Measurements from ENCODE around the gene SMPX. TPM values are rescaled to one million over a fixed set of nuclear protein-coding genes. Genes with fewer than 3 reads are reported as not detected.

SMPX gene
- total RNA-seq, 5 donors from 2014 or later (not counting 1 experiment from before 2014, with no cell fraction given), result not detected

GRCh38 chrX:21699136-21699535 is 58.8 kb downstream of the SMPX start:
- H3K4me1 ChIP-seq (ENCODE audit: control insufficient read depth in 1 of 2, extremely low read depth in 1 of 2, insufficient read depth in 2 of 2, low read length in 2 of 2), result no peaks in the 10 kb centered on the region
- H3K27ac ChIP-seq (ENCODE audit: low read length), result no peak overlapping the region
- H3K4me1 Mint-ChIP-seq, result no peaks in the 10 kb centered on the region
- no peak overlapping the region for H3K27ac Mint-ChIP-seq
- H3K27me3 ChIP-seq (replicated peaks in 1 of 2; ENCODE audit: control insufficient read depth in 2 of 2, extremely low read depth in 1 of 2, insufficient read depth in 2 of 2, low read length in 1 of 2), result no peaks in the 10 kb centered on the region
- no peak overlapping the region for H3K4me3 ChIP-seq (ENCODE audit: control insufficient read depth in 1 of 2, extremely low read depth in 1 of 2, low read length in 1 of 2)
- peaks cover 0 to 8% of the 10 kb centered on the region in 2 donors for H3K27me3 Mint-ChIP-seq
- POLR2A ChIA-PET, result no interaction called here
- CTCF ChIA-PET, result no interaction called here
- ATAC-seq (replicated peaks in 1 of 4), result no peak
- H3K9me3 Mint-ChIP-seq, result peaks cover 0 to 4% (median 0%) of the 10 kb centered on the region in 3 donors
- no peak overlapping the region for H3K4me3 Mint-ChIP-seq
- no peaks in the 10 kb centered on the region for H3K36me3 Mint-ChIP-seq
- no peak for DNase-seq
- no peaks in the 10 kb centered on the region for H3K9me3 ChIP-seq
- H3K36me3 ChIP-seq (ENCODE audit: control insufficient read depth in 2 of 2, extremely low read depth in 1 of 2, insufficient read depth in 1 of 2, low read length in 1 of 2), result no peaks in the 10 kb centered on the region
- no CpG with 5 or more reads among the region's 3 CpGs for WGBS (ENCODE audit: insufficient coverage)

- Histone ChIP-seq H3K4me1 (ENCODE audit: control insufficient read depth in 1 of 2, extremely low read depth in 1 of 2, insufficient read depth in 2 of 2, low read length in 2 of 2) (no peaks in the 10 kb centered on the region), H3K9me3 (no peaks in the 10 kb centered on the region), H3K27me3 (replicated peaks in 1 of 2; ENCODE audit: control insufficient read depth in 2 of 2, extremely low read depth in 1 of 2, insufficient read depth in 2 of 2, low read length in 1 of 2) (no peaks in the 10 kb centered on the region), H3K27ac (ENCODE audit: low read length) (no peak overlapping the region), H3K36me3 (ENCODE audit: control insufficient read depth in 2 of 2, extremely low read depth in 1 of 2, insufficient read depth in 1 of 2, low read length in 1 of 2) (no peaks in the 10 kb centered on the region), H3K4me3 (ENCODE audit: control insufficient read depth in 1 of 2, extremely low read depth in 1 of 2, low read length in 1 of 2) (no peak overlapping the region)
- Mint-ChIP-seq H3K27ac (no peak overlapping the region), H3K27me3 (peaks cover 0 to 8% of the 10 kb centered on the region in 2 donors), H3K36me3 (no peaks in the 10 kb centered on the region), H3K4me3 (no peak overlapping the region), H3K9me3 (peaks cover 0 to 4% (median 0%) of the 10 kb centered on the region in 3 donors), H3K4me1 (no peaks in the 10 kb centered on the region)
- ATAC-seq (replicated peaks in 1 of 4) (no peak), DNase-seq (no peak)
- no CpG with 5 or more reads among the region's 4 CpGs for WGBS (ENCODE audit: insufficient coverage)
- ChIA-PET CTCF (no interaction called here), POLR2A (no interaction called here)
These were observed 59.6 kb downstream of the SMPX start for GRCh38 chrX:21698272-21698671.

DNA sequence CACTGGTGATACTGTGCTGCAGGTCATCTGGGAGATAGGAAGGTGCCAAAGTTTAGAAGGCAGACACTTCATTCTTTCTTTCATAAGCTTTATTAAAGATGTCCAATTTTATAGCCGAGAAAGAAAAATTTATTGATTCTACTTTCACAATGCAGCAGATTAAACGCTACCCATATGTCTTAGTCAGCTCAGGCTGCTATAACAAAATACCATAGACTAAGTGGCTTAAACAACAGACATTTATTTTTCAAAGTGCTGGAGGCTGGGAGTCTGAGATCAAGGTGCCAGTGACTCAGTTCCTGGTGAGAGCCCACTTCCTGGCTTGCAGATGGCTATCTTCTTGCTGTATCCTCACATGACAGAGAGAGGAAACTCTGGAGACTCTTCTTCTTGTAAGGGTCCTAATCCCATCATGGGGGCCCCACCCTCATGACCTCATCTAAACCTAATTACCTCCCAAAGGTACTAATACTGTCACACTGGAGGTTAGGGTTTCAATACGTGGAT is 66.4 kb downstream of the SMPX start:
- no peak overlapping the region for H3K27ac Mint-ChIP-seq
- no CpG with 5 or more reads among the region's 3 CpGs for WGBS (ENCODE audit: insufficient coverage)
- ChIA-PET POLR2A (no interaction called here), CTCF (no interaction called here)
- no peaks in the 10 kb centered on the region for H3K27me3 ChIP-seq (replicated peaks in 1 of 2; ENCODE audit: control insufficient read depth in 2 of 2, extremely low read depth in 1 of 2, insufficient read depth in 2 of 2, low read length in 1 of 2)
- H3K4me3 Mint-ChIP-seq, result no peak overlapping the region
- ATAC-seq (replicated peaks in 1 of 4) (peak in 2 of 4 experiments; percentile 19 to 36), DNase-seq (no peak)
- no peak overlapping the region for H3K27ac ChIP-seq (ENCODE audit: low read length)
- H3K36me3 Mint-ChIP-seq, result no peaks in the 10 kb centered on the region
- H3K27me3 Mint-ChIP-seq, result peaks cover 0 to 5% of the 10 kb centered on the region in 2 donors
- H3K36me3 ChIP-seq (ENCODE audit: control insufficient read depth in 2 of 2, extremely low read depth in 1 of 2, insufficient read depth in 1 of 2, low read length in 1 of 2), result no peaks in the 10 kb centered on the region
- H3K9me3 ChIP-seq, result no peaks in the 10 kb centered on the region
- peaks cover 0 to 7% (median 0%) of the 10 kb centered on the region in 3 donors for H3K9me3 Mint-ChIP-seq
- H3K4me1 Mint-ChIP-seq, result peaks cover 0 to 2% (median 2%) of the 10 kb centered on the region in 3 donors
- H3K4me1 ChIP-seq (ENCODE audit: control insufficient read depth in 1 of 2, extremely low read depth in 1 of 2, insufficient read depth in 2 of 2, low read length in 2 of 2), result no peaks in the 10 kb centered on the region
- no peak overlapping the region for H3K4me3 ChIP-seq (ENCODE audit: control insufficient read depth in 1 of 2, extremely low read depth in 1 of 2, low read length in 1 of 2)

- Histone ChIP-seq H3K36me3 (ENCODE audit: control insufficient read depth in 2 of 2, extremely low read depth in 1 of 2, insufficient read depth in 1 of 2, low read length in 1 of 2) (no peaks in the 10 kb centered on the region), H3K4me3 (ENCODE audit: control insufficient read depth in 1 of 2, extremely low read depth in 1 of 2, low read length in 1 of 2) (no peak overlapping the region), H3K27ac (ENCODE audit: low read length) (no peak overlapping the region), H3K4me1 (ENCODE audit: control insufficient read depth in 1 of 2, extremely low read depth in 1 of 2, insufficient read depth in 2 of 2, low read length in 2 of 2) (no peaks in the 10 kb centered on the region), H3K9me3 (no peaks in the 10 kb centered on the region), H3K27me3 (replicated peaks in 1 of 2; ENCODE audit: control insufficient read depth in 2 of 2, extremely low read depth in 1 of 2, insufficient read depth in 2 of 2, low read length in 1 of 2) (no peaks in the 10 kb centered on the region)
- H3K4me3 Mint-ChIP-seq, result no peak overlapping the region
- no peaks in the 10 kb centered on the region for H3K36me3 Mint-ChIP-seq
- no CpG with 5 or more reads among the region's 1 CpG for whole genome bisulfite sequencing (ENCODE audit: insufficient coverage)
- H3K27ac Mint-ChIP-seq, result no peak overlapping the region
- H3K9me3 Mint-ChIP-seq, result peaks cover 0 to 4% (median 0%) of the 10 kb centered on the region in 3 donors
- no peaks in the 10 kb centered on the region for H3K4me1 Mint-ChIP-seq
- no peak for DNase-seq
- ChIA-PET POLR2A (no interaction called here), CTCF (no interaction called here)
- no peak for ATAC-seq (replicated peaks in 1 of 4)
- H3K27me3 Mint-ChIP-seq, result peaks cover 6 to 14% of the 10 kb centered on the region in 2 donors
These were observed 74.0 kb downstream of the SMPX start for GRCh38 chrX:21683941-21684340.

GRCh38 chrX:21678048-21678612 is 79.8 kb downstream of the SMPX start:
- no peak for ATAC-seq (replicated peaks in 1 of 4)
- Mint-ChIP-seq H3K4me3 (no peak overlapping the region), H3K36me3 (no peaks in the 10 kb centered on the region), H3K4me1 (no peaks in the 10 kb centered on the region), H3K27me3 (peaks cover 9 to 10% of the 10 kb centered on the region in 2 donors), H3K27ac (no peak overlapping the region), H3K9me3 (no peaks in the 10 kb centered on the region)
- no peaks in the 10 kb centered on the region for H3K9me3 ChIP-seq
- H3K4me3 ChIP-seq (ENCODE audit: control insufficient read depth in 1 of 2, extremely low read depth in 1 of 2, low read length in 1 of 2), result no peak overlapping the region
- ChIA-PET POLR2A (no interaction called here), CTCF (no interaction called here)
- no peak overlapping the region for H3K27ac ChIP-seq (ENCODE audit: low read length)
- H3K36me3 ChIP-seq (ENCODE audit: control insufficient read depth in 2 of 2, extremely low read depth in 1 of 2, insufficient read depth in 1 of 2, low read length in 1 of 2), result no peaks in the 10 kb centered on the region
- no peak for DNase-seq
- H3K4me1 ChIP-seq (ENCODE audit: control insufficient read depth in 1 of 2, extremely low read depth in 1 of 2, insufficient read depth in 2 of 2, low read length in 2 of 2), result no peaks in the 10 kb centered on the region
- H3K27me3 ChIP-seq (replicated peaks in 1 of 2; ENCODE audit: control insufficient read depth in 2 of 2, extremely low read depth in 1 of 2, insufficient read depth in 2 of 2, low read length in 1 of 2), result no peaks in the 10 kb centered on the region
- no CpG with 5 or more reads among the region's 4 CpGs for WGBS (ENCODE audit: insufficient coverage)

- H3K4me3 ChIP-seq (ENCODE audit: control insufficient read depth in 1 of 2, extremely low read depth in 1 of 2, low read length in 1 of 2), result no peak overlapping the region
- ChIA-PET POLR2A (no interaction called here), CTCF (interaction anchor here in 1 of 2 donors (0.6 kb wide), 2 partner anchors 90 to 327 kb away, joined by 3 to 4 read pairs; no protein-coding TSS in a partner anchor)
- H3K27me3 Mint-ChIP-seq, result peaks cover 9 to 14% of the 10 kb centered on the region in 2 donors
- no peaks in the 10 kb centered on the region for H3K36me3 Mint-ChIP-seq
- no peak for DNase-seq
- H3K9me3 Mint-ChIP-seq, result no peaks in the 10 kb centered on the region
- no peak overlapping the region for H3K4me3 Mint-ChIP-seq
- no peaks in the 10 kb centered on the region for H3K36me3 ChIP-seq (ENCODE audit: control insufficient read depth in 2 of 2, extremely low read depth in 1 of 2, insufficient read depth in 1 of 2, low read length in 1 of 2)
- H3K27ac Mint-ChIP-seq, result no peak overlapping the region
- H3K9me3 ChIP-seq, result no peaks in the 10 kb centered on the region
- no peak overlapping the region for H3K27ac ChIP-seq (ENCODE audit: low read length)
- H3K27me3 ChIP-seq (replicated peaks in 1 of 2; ENCODE audit: control insufficient read depth in 2 of 2, extremely low read depth in 1 of 2, insufficient read depth in 2 of 2, low read length in 1 of 2), result no peaks in the 10 kb centered on the region
- ATAC-seq (replicated peaks in 1 of 4), result no peak
- H3K4me1 ChIP-seq (ENCODE audit: control insufficient read depth in 1 of 2, extremely low read depth in 1 of 2, insufficient read depth in 2 of 2, low read length in 2 of 2), result no peaks in the 10 kb centered on the region
- H3K4me1 Mint-ChIP-seq, result no peaks in the 10 kb centered on the region
- 33% methylated on average over 1 of the region's 2 CpGs for WGBS (ENCODE audit: insufficient coverage)
These were observed 82.0 kb downstream of the SMPX start for GRCh38 chrX:21675931-21676330.
